Heart right ventricle (tissue), 16 donors: ENCODE results near the gene NDUFA8. TPM values are rescaled to one million over a fixed set of nuclear protein-coding genes. Genes with fewer than 3 reads are reported as not detected.

Source experiments
- ATAC-seq, 8 donors: fragments of 200-7000 bp; cut with Tn5 transposase; one replicate each; pipeline ENCODE4 v1.9.1; 2020; ENCODE audit warnings: mild to moderate bottlenecking in 8 of 8, moderate library complexity in 8 of 8, moderate number of reproducible peaks in 1 of 8
- DNase-seq, 2 donors: peaks; one replicate each; pipeline ENCODE4 v3.0.0-alpha.2; 2020
- H3K27ac ChIP-seq, 10 donors: fragments of 200-600 bp; sonication (generic) in 2 of 10; one replicate each; pipeline versions ENCODE4 v1.5.0 to v1.8.0; 2020 to 2022; ENCODE audit warnings: mild to moderate bottlenecking in 3 of 10
- H3K27me3 ChIP-seq, 7 donors: fragments of 200-600 bp; one replicate each; pipeline ENCODE4 v1.8.0; 2021 to 2022; ENCODE audit warnings: mild to moderate bottlenecking in 2 of 7
- H3K36me3 ChIP-seq, 9 donors: fragments of 200-600 bp; sonication (generic) in 1 of 9; one replicate each; pipeline versions ENCODE4 v1.5.0 to v1.8.0; 2020 to 2022; ENCODE audit warnings: mild to moderate bottlenecking in 2 of 9
- H3K4me1 ChIP-seq, 9 donors: fragments of 200-600 bp; sonication (generic) in 1 of 9; one replicate each; pipeline versions ENCODE4 v1.5.0 to v1.8.0; 2020 to 2022; ENCODE audit warnings: mild to moderate bottlenecking in 4 of 9
- H3K4me3 ChIP-seq, 10 donors: fragments of 200-600 bp; sonication (generic) in 2 of 10; one replicate each; pipeline versions ENCODE4 v1.5.0 to v1.8.0; 2020 to 2022; ENCODE audit warnings: mild to moderate bottlenecking in 7 of 10, moderate library complexity in 2 of 10
- H3K9me3 ChIP-seq, 11 donors: fragments of 200-600 bp in 10 of 11; sonication (generic) in 2 of 11; one replicate each; pipeline versions ENCODE4 v1.5.0 to v1.8.0; 2013 to 2022; ENCODE audit warnings: mild to moderate bottlenecking in 2 of 11, control low read depth in 1 of 11, moderate library complexity in 1 of 11
- WGBS, 2 donors: extraction: QIAGEN DNeasy Blood & Tissue Kit; methylation state at CpG; one replicate each; pipeline ENCODE4 v1.1.7; 2013; ENCODE audit warnings: inconsistent platforms in 1 of 2; 5-methylcytosine and 5-hydroxymethylcytosine counted together
- intact Hi-C, 10 donors: fragments of 100-400 bp; cut with DNase I; formaldehyde crosslinking; loops; one replicate each; pipeline versions ENCODE4 v1.11.1 to v1.14.2; 2022
- polyA plus RNA-seq, 2 donors: library from polyadenylated mRNA; stranded (reverse); fragments of 200-250 nt; gene quantifications; one replicate each; pipeline ENCODE4 v1.2.3, GENCODE V29; 2013
- total RNA-seq, 10 donors: library from RNA; stranded (reverse); fragmentation: NEBNext Ultra II Directional in 3 of 10; extraction: Animal tissue kit (Norgen Biotek cat#: 25700) in 3 of 10; gene quantifications; one replicate each; pipeline versions ENCODE4 v1.2.1 to v1.2.4, GENCODE V29; 2021 to 2023
- TF ChIP-seq, protein P1 (sequence below), 9 donors: fragments of 200-600 bp; sonication (generic) in 2 of 9; IDR thresholded peaks; one replicate each; pipeline versions ENCODE4 v1.5.0 to v1.8.0; 2021 to 2022; ENCODE audit warnings: antibody characterized with exemption in 9 of 9, mild to moderate bottlenecking in 5 of 9, moderate library complexity in 1 of 9
- donor health status: Arrhythmogenic right ventricular cardiomyopathy.
- donor health status: ischemic (EF 13 %, LVEDD 7.1; RV severe dilation, severe dysfunction).
- donor health status: healthy with polysubstance abuse.
- donor health status: DM: no; HTN: yes; CAD: no.
- donor health status: DM: no; HTN: no; CAD: no.
- donor health status: ischemic (EF 25% LVEDD 6.9; RV normal size, moderate dysfunction).
- donor health status: ischemic (EF 25% LVEDD 5.7; RV mildly dilated, moderate dysfunction).
- donor health status: healthy.
- donor health status: DM: yes; HTN: yes; CAD: no.
- donor health status: Ischemic cardiomyopathy.
- donor health status: ischemic (EF 35%, LVEDD 5.7; RV mildly dilated, moderate dysfunction).
- donor health status: nonischemic (EF 11% LVEDD 7.7; RV severe dilation, severe dysfunction).
- donor health status: DM: yes; HTN: yes; CAD: no.
- donor health status: PGD.
- donor health status: ischemic (EF 29% LVEDD 5.4; RV normal size, mild dysfunction).
- donor health status: nonischemic (EF 23%, LVEDD 6.1; RV moderate dilation, normal function).

Gene NDUFA8
- total and polyA plus RNA-seq, 12 donors = 222 to 739 (median 313) TPM

DNA sequence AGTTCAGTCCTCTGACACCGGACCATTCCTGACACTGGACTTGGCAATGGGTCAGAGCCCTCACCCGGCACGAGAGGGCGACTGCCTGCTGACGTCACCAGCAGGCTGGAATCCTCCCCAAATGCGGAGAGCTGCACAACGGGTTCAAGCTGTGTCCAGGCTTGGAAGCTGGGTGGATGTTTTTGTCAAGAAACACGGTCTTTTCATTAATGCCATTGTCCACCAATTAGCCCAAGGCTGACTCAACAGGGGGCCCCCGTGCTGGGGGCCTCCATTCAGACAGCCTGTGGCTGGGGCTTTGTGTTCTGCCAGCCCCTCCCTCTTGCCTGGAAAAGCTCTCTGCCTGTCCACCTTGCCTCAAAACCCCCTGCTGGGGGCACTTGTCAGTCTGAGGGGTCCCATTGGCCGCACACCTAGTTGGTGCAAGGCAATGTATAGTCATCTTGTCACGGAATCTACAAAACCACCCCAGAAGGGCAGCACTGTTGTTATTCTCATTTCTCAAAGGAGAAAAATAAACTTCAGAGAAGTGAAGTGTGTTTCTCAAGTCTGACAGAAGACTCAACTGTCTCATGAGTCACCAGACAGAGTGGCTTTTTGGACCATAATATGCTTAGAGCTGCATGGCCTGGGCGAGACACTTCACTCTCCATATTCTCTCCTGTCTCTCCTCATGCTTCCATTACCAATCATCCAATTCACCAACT lies 24.6 kb downstream of the NDUFA8 start:
- intact Hi-C loops = loop anchor here in 2 of 10 donors (10.0 kb wide), 2 partner anchors 100 to 130 kb away; partner anchors contain the start of genes MRRF (in 1 of the 2) and RBM18 (in 1 of the 2)
- WGBS, 2 donors = 54 to 56% methylated on average over 12 of the region's 12 CpGs
- Histone ChIP-seq H3K4me3 (no peak overlapping the region), H3K4me1 (peaks cover 9 to 57% (median 38%) of the 10 kb centered on the region in 9 donors), H3K36me3 (no peaks in the 10 kb centered on the region), H3K27ac (peak overlapping the region in 1 of 10 donors; percentile 35), H3K27me3 (peaks cover 0 to 7% (median 0%) of the 10 kb centered on the region in 7 donors), H3K9me3 (no peaks in the 10 kb centered on the region)
- no peak for DNase-seq
- TF ChIP-seq, protein P1, sequence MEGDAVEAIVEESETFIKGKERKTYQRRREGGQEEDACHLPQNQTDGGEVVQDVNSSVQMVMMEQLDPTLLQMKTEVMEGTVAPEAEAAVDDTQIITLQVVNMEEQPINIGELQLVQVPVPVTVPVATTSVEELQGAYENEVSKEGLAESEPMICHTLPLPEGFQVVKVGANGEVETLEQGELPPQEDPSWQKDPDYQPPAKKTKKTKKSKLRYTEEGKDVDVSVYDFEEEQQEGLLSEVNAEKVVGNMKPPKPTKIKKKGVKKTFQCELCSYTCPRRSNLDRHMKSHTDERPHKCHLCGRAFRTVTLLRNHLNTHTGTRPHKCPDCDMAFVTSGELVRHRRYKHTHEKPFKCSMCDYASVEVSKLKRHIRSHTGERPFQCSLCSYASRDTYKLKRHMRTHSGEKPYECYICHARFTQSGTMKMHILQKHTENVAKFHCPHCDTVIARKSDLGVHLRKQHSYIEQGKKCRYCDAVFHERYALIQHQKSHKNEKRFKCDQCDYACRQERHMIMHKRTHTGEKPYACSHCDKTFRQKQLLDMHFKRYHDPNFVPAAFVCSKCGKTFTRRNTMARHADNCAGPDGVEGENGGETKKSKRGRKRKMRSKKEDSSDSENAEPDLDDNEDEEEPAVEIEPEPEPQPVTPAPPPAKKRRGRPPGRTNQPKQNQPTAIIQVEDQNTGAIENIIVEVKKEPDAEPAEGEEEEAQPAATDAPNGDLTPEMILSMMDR (IDR thresholded peaks at IDR 0.05) = no peak
- ATAC-seq = no peak

DNA sequence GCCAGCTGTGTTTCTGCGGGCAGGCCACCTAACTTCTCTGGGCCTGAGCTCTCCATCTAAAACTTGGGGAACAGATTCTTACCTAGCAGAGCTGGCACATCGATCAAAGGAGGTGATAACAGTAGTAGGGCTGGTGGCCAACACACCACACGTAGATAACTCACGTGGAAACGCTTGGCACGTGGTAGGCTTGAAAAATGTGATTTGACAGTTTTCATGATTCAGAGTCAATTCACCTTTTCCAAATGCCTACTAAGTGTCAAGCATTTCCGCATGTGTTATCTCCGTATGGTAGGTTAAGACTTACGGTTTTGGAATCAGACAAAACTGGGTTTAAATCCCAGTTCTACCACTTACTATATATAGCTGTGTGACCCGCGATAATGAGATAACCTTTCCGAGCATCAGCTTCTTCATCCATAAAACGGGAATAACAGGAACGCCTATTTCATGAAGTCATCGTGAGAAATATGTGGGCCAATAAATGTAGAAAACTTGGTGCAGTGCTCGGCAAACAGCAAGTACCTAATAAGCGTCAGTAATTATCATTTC lies 25.5 kb downstream of the NDUFA8 start:
- no peaks in the 10 kb centered on the region for H3K36me3 ChIP-seq
- no peak overlapping the region for H3K4me3 ChIP-seq
- peaks cover 0 to 7% (median 0%) of the 10 kb centered on the region in 7 donors for H3K27me3 ChIP-seq
- DNase-seq (no peak), ATAC-seq (no peak)
- intact Hi-C loops = loop anchor here in 2 of 10 donors (10.0 kb wide), 2 partner anchors 101 to 131 kb away; partner anchors contain the start of genes MRRF (in 1 of the 2) and RBM18 (in 1 of the 2)
- TF ChIP-seq, protein P1 (IDR thresholded peaks at IDR 0.05) = no peak
- H3K9me3 ChIP-seq = no peaks in the 10 kb centered on the region
- 54% methylated on average over 17 of the region's 17 CpGs for WGBS, 2 donors
- peak overlapping the region in 7 of 10 donors; percentile 10 to 64 (median 35) for H3K27ac ChIP-seq
- H3K4me1 ChIP-seq = peaks cover 9 to 60% (median 36%) of the 10 kb centered on the region in 9 donors

DNA sequence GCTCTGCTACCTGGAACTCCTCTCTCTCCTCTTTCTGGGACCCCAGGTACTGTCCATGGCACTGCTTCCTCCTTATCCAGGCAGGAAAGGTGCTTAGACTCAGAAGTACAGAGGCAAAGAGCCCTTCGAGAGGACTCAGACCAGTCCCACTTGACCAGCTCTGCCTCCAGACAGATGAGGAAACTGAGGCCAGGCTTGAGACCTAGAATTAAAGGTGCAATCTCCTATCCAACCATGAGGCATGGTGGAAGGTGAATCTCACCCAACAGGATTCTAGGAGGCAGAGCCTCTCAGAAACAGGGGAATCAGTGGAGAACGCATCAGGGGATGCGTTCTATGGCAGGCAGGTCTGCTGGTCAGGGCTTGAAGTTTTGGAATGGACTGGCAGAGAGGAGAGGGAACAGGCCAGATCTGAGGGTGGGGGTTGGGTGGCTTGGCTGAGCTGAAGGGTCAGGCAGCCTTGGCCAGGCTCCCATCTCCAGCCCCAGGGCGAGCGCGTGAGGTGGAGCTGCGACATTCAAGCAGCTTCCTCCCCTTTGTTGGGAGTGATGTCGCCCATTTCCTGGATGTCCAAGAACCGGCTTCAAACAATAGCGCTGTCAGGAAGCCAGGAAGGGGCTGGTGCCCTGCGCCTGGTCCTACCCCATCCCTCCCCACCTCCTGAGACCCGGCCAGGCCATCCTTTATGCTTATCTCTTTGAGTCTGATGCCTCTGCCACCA lies 26.2 kb downstream of the NDUFA8 start:
- H3K4me3 ChIP-seq = no peak overlapping the region
- 59 to 64% methylated on average over 12 of the region's 12 CpGs for WGBS, 2 donors
- TF ChIP-seq, protein P1 (IDR thresholded peaks at IDR 0.05) = no peak
- DNase-seq = peak; percentile 66 to 69
- H3K27ac ChIP-seq = peak overlapping the region in 8 of 10 donors; percentile 10 to 64 (median 35)
- peaks cover 9 to 63% (median 33%) of the 10 kb centered on the region in 9 donors for H3K4me1 ChIP-seq
- peak; percentile 65 to 86 (median 72) for ATAC-seq
- intact Hi-C loops = loop anchor here in 2 of 10 donors (10.0 kb wide), 2 partner anchors 101 to 131 kb away; partner anchors contain the start of genes MRRF (in 1 of the 2) and RBM18 (in 1 of the 2)
- peaks cover 0 to 7% (median 0%) of the 10 kb centered on the region in 7 donors for H3K27me3 ChIP-seq
- no peaks in the 10 kb centered on the region for H3K36me3 ChIP-seq
- no peaks in the 10 kb centered on the region for H3K9me3 ChIP-seq

DNA sequence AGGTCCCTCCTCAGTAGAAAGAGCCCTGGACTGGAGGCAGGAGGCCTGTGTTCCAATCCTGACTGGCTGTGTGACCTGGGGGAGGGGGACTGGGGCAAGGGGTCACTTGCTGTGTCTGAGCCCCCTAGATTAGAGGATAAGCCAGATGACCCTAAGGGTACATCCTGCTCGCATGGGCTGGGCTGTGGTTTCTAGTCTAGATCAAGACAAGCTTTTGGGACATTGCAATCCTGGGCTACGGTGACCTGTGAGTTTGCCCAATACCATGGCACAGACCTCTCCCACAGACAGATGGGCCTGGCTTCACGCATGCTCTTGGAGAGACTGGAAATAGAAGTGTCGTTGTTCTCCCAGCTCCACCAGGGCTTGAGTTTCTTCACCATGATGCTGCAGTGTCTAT lies 27.0 kb downstream of the NDUFA8 start:
- WGBS, 2 donors = 89 to 98% methylated on average over 4 of the region's 4 CpGs
- ATAC-seq (no peak), DNase-seq (no peak)
- H3K27ac ChIP-seq = peak overlapping the region in 2 of 10 donors; percentile 10 to 64
- peaks cover 0 to 9% (median 0%) of the 10 kb centered on the region in 7 donors for H3K27me3 ChIP-seq
- H3K4me1 ChIP-seq = peaks cover 9 to 72% (median 36%) of the 10 kb centered on the region in 9 donors
- H3K36me3 ChIP-seq = no peaks in the 10 kb centered on the region
- TF ChIP-seq, protein P1 (IDR thresholded peaks at IDR 0.05) = no peak
- no peaks in the 10 kb centered on the region for H3K9me3 ChIP-seq
- intact Hi-C loops = loop anchor here in 2 of 10 donors (10.0 kb wide), 2 partner anchors 102 to 132 kb away; partner anchors contain the start of genes MRRF (in 1 of the 2) and RBM18 (in 1 of the 2)
- no peak overlapping the region for H3K4me3 ChIP-seq
